CD14-positive monocyte (primary cell): ENCODE data around the gene GDF11. TPM values are rescaled to one million over a fixed set of nuclear protein-coding genes. Genes with fewer than 3 reads are reported as not detected.
A peak's percentile ranks its signal among the peaks of the same experiment; 100 is the strongest.

Experiments used
- DNase-seq, 3 donors: peaks; one replicate each; pipeline ENCODE4 v3.0.0-alpha.2; 2011 to 2022
- H2AFZ ChIP-seq: 2 replicates; pipeline ENCODE4 v1.6.0; 2012; ENCODE audit warnings: mild to moderate bottlenecking, low read depth, low read length, inconsistent platforms; ENCODE audit not compliant: insufficient read depth, poor library complexity, severe bottlenecking
- H3K27ac ChIP-seq, 2 donors: 1 replicate in 1 of 2; 2 replicates in 1 of 2; pipeline ENCODE4 v1.5.1; 2012 to 2013; ENCODE audit warnings: low read length in 2 of 2, control low read depth in 1 of 2, inconsistent platforms in 1 of 2, low read depth in 1 of 2, mild to moderate bottlenecking in 1 of 2
- H3K27me3 ChIP-seq, 2 donors: one replicate each; pipeline versions ENCODE4 v1.6.0 to v1.6.1; 2011 to 2013; ENCODE audit warnings: low read length in 2 of 2; ENCODE audit not compliant: control insufficient read depth in 2 of 2, insufficient read depth in 2 of 2
- H3K36me3 ChIP-seq, 2 donors: replicated peaks in 1 of 2; 1 replicate in 1 of 2; 2 replicates in 1 of 2; pipeline versions ENCODE4 v1.5.1 to v1.6.1; 2012 to 2013; ENCODE audit warnings: low read length in 2 of 2, control low read depth in 1 of 2, inconsistent platforms in 1 of 2, mild to moderate bottlenecking in 1 of 2; ENCODE audit not compliant: insufficient read depth in 2 of 2, control insufficient read depth in 1 of 2
- H3K4me1 ChIP-seq, 2 donors: 1 replicate in 1 of 2; 2 replicates in 1 of 2; pipeline versions ENCODE4 v1.5.1 to v1.6.1; 2012 to 2013; ENCODE audit warnings: low read length in 2 of 2, control low read depth in 1 of 2, inconsistent platforms in 1 of 2, mild to moderate bottlenecking in 1 of 2, moderate library complexity in 1 of 2; ENCODE audit not compliant: insufficient read depth in 2 of 2, control insufficient read depth in 1 of 2
- H3K4me2 ChIP-seq: replicated peaks from 2 replicates; pipeline ENCODE3; 2012; ENCODE audit warnings: low read length, moderate library complexity, mild to moderate bottlenecking; ENCODE audit not compliant: poor library complexity, severe bottlenecking; ENCODE audit errors: extremely low read depth
- H3K4me3 ChIP-seq, 3 experiments: fragments of 200-600 bp in 1 of 3; sonication (generic) in 1 of 3; replicated peaks in 1 of 3; 1 replicate in 2 of 3; 2 replicates in 1 of 3; pipeline ENCODE4 v1.5.1; 2011 to 2013; ENCODE audit warnings: low read length in 3 of 3, mild to moderate bottlenecking in 3 of 3, control low read depth in 2 of 3, low read depth in 2 of 3, inconsistent platforms in 1 of 3, moderate library complexity in 1 of 3
- H3K79me2 ChIP-seq: 2 replicates; pipeline ENCODE4 v1.6.0; 2012; ENCODE audit warnings: mild to moderate bottlenecking, control low read depth, inconsistent platforms, low read length, moderate library complexity; ENCODE audit not compliant: insufficient read depth
- H3K9ac ChIP-seq: 2 replicates; pipeline ENCODE4 v1.6.0; 2017; ENCODE audit warnings: low read length, mild to moderate bottlenecking; ENCODE audit not compliant: insufficient read depth, poor library complexity, severe bottlenecking
- H3K9me3 ChIP-seq, 2 donors: replicated peaks in 1 of 2; 1 replicate in 1 of 2; 2 replicates in 1 of 2; pipeline versions ENCODE4 v1.5.1 to v1.6.1; 2012 to 2013; ENCODE audit warnings: low read length in 2 of 2, control low read depth in 1 of 2; ENCODE audit not compliant: control insufficient read depth in 1 of 2, insufficient read depth in 1 of 2
- H4K20me1 ChIP-seq: 2 replicates; pipeline ENCODE4 v1.6.0; 2012; ENCODE audit warnings: mild to moderate bottlenecking, low read length, control low read depth, moderate library complexity; ENCODE audit not compliant: insufficient read depth
- H3K27ac Mint-ChIP-seq, 7 donors: one replicate each; pipeline ENCODE4 v1.8.0; 2020; ENCODE audit warnings: mild to moderate bottlenecking in 7 of 7, mixed read lengths in 7 of 7, moderate library complexity in 6 of 7, inconsistent platforms in 2 of 7
- H3K27me3 Mint-ChIP-seq, 3 donors: one replicate each; pipeline ENCODE4 v1.8.0; 2021 to 2022; ENCODE audit warnings: low read depth in 3 of 3, mild to moderate bottlenecking in 3 of 3, mixed read lengths in 3 of 3, moderate library complexity in 3 of 3, inconsistent platforms in 1 of 3
- H3K36me3 Mint-ChIP-seq, 2 donors: one replicate each; pipeline ENCODE4 v1.8.0; 2020; ENCODE audit warnings: mixed read lengths in 2 of 2, inconsistent platforms in 1 of 2, mild to moderate bottlenecking in 1 of 2
- H3K4me1 Mint-ChIP-seq: one replicate; pipeline ENCODE4 v1.8.0; 2020; ENCODE audit warnings: mild to moderate bottlenecking, mixed read lengths
- H3K4me3 Mint-ChIP-seq, 2 donors: one replicate each; pipeline ENCODE4 v1.8.0; 2020; ENCODE audit warnings: mild to moderate bottlenecking in 2 of 2, mixed read lengths in 2 of 2, moderate library complexity in 1 of 2
- H3K9me3 Mint-ChIP-seq, 7 donors: one replicate each; pipeline ENCODE4 v1.8.0; 2020 to 2022; ENCODE audit warnings: mixed read lengths in 7 of 7, mild to moderate bottlenecking in 6 of 7, moderate library complexity in 6 of 7, inconsistent platforms in 2 of 7
- CTCF ChIP-seq: fragments of 200-600 bp; IDR thresholded peaks from one replicate; pipeline ENCODE4 v1.8.0; 2022; ENCODE audit warnings: antibody characterized with exemption, mild to moderate bottlenecking
- WGBS: methylation state at CpG from one replicate; pipeline ENCODE4 v1.1.5; 2013; ENCODE audit warnings: missing lambda C conversion rate; ENCODE audit not compliant: insufficient coverage; 5-methylcytosine and 5-hydroxymethylcytosine counted together
- intact Hi-C, 2 donors: fragments of 100-400 bp; cut with micrococcal nuclease; formaldehyde crosslinking; loops; one replicate each; pipeline versions ENCODE4 v1.15.0 to v1.15.1; 2023
- polyA plus RNA-seq, 3 donors: library from polyadenylated mRNA; depleted of rRNA in 1 of 3; unstranded in 2 of 3; stranded (reverse) in 1 of 3; fragments of 300-500 nt in 2 of 3; fragments of >200 nt in 1 of 3; fragmentation: Illumina TruSeq in 2 of 3; gene quantifications; 1 replicate in 2 of 3; 2 replicates in 1 of 3; pipeline ENCODE4 v1.2.3, GENCODE V29; 2012 to 2021

GDF11 gene
- polyA plus RNA-seq, 3 donors, result 0.08 to 0.09 (median 0.09) TPM

GRCh38 chr12:55703901-55704761 lies 38.8 kb upstream of the GDF11 start:
- Histone ChIP-seq H3K36me3 (no peaks in the 10 kb centered on the region), H3K79me2 (no peaks in the 10 kb centered on the region)
- WGBS, result 100% methylated on average over 5 of the region's 6 CpGs

More at GRCh38 chr12:55703901-55704761, 38.8 kb upstream of the GDF11 start:
- no peak overlapping the region for H2AFZ ChIP-seq
- intact Hi-C loops, result no loop called here
- peaks cover 4 to 23% of the 10 kb centered on the region in 2 donors for H3K27me3 ChIP-seq
- H3K4me2 ChIP-seq, result no peak overlapping the region
- H3K4me1 ChIP-seq, result peaks cover 24 to 25% of the 10 kb centered on the region in 2 donors
- H3K27ac ChIP-seq, result no peak overlapping the region
- H4K20me1 ChIP-seq, result no peaks in the 10 kb centered on the region
- peaks cover 40% of the 10 kb centered on the region for H3K4me1 Mint-ChIP-seq
- peaks cover 0 to 7% of the 10 kb centered on the region in 2 donors for H3K36me3 Mint-ChIP-seq
- H3K9me3 Mint-ChIP-seq, result peaks cover 0 to 11% (median 2%) of the 10 kb centered on the region in 7 donors
- TF ChIP-seq CTCF, result no peak
- no peaks in the 10 kb centered on the region for H3K9me3 ChIP-seq
- no peak for DNase-seq
- no peak overlapping the region for H3K4me3 ChIP-seq
- H3K4me3 Mint-ChIP-seq, result peak overlapping the region; percentile 9 to 53
- H3K9ac ChIP-seq, result no peak overlapping the region
- peaks cover 30 to 46% (median 36%) of the 10 kb centered on the region in 3 donors for H3K27me3 Mint-ChIP-seq
- H3K27ac Mint-ChIP-seq, result peak overlapping the region in 1 of 7 donors; percentile 20
